Right renal pelvis (tissue), 4 donors: ENCODE results near the gene UBAC1. TPM values are rescaled to one million over a fixed set of nuclear protein-coding genes. Genes with fewer than 3 reads are reported as not detected.
"Not testable (repeated sequence)": the region's sequence is repeated elsewhere in the genome, so short reads cannot be mapped to it uniquely, and the experiment has no call there.

ENCODE experiments used
- DNase-seq, 4 donors: peaks; one replicate each; pipeline ENCODE4 v3.0.0-alpha.2; 2013; ENCODE audit warnings: low read depth in 4 of 4, low spot score in 3 of 4, missing footprints in 1 of 4
- polyA plus RNA-seq, 4 donors: library from polyadenylated mRNA; unstranded; fragments of 120-200 nt; gene quantifications; one replicate each; pipeline ENCODE4 v1.2.1, GENCODE V29; 2013; ENCODE audit not compliant: insufficient read length in 4 of 4

The UBAC1 gene
- polyA plus RNA-seq, 4 donors = 28.1 to 31.1 (median 28.6) TPM

- DNase-seq = no peak
Measured at GRCh38 chr9:135906291-135907005, 54.7 kb downstream of the UBAC1 start.

GRCh38 chr9:135905380-135906258, 55.6 kb downstream of the UBAC1 start:
- DNase-seq = no peak

- no peak for DNase-seq
Measured at GRCh38 chr9:135903786-135904520, 57.2 kb downstream of the UBAC1 start.

- DNase-seq = no peak
Measured at GRCh38 chr9:135903358-135903656, 57.9 kb downstream of the UBAC1 start.

- DNase-seq = no peak
Measured at GRCh38 chr9:135902655-135903357, 58.4 kb downstream of the UBAC1 start.

- no peak for DNase-seq
Measured at GRCh38 chr9:135901826-135902225, 59.3 kb downstream of the UBAC1 start.

GRCh38 chr9:135901031-135901758, 60.0 kb downstream of the UBAC1 start:
- DNase-seq = no peak

- DNase-seq = no peak
Measured at GRCh38 chr9:135898634-135899407, 62.4 kb downstream of the UBAC1 start.

GRCh38 chr9:135896626-135897025, 64.5 kb downstream of the UBAC1 start:
- no peak for DNase-seq

- DNase-seq = no peak
Measured at GRCh38 chr9:135896205-135896604, 65.0 kb downstream of the UBAC1 start.

GRCh38 chr9:135895202-135895848, 65.8 kb downstream of the UBAC1 start:
- DNase-seq = no peak

GRCh38 chr9:135893104-135893503, 68.1 kb downstream of the UBAC1 start:
- no peak for DNase-seq

- not testable (repeated sequence) for DNase-seq
Measured at GRCh38 chr9:135892327-135892726, 68.8 kb downstream of the UBAC1 start.

- DNase-seq = no peak
Measured at GRCh38 chr9:135891027-135891631, 70.0 kb downstream of the UBAC1 start.

- no peak for DNase-seq
Measured at GRCh38 chr9:135890190-135891026, 70.8 kb downstream of the UBAC1 start.

- DNase-seq = no peak
Measured at GRCh38 chr9:135889564-135890189, 71.5 kb downstream of the UBAC1 start.

GRCh38 chr9:135888766-135889394, 72.3 kb downstream of the UBAC1 start:
- DNase-seq = no peak
